Mammary epithelial cell (primary cell): ENCODE results near the gene NLRP14.

Experiments
- CTCF ChIP-seq, 2 donors: IDR thresholded peaks in 1 of 2; conservative IDR thresholded peaks in 1 of 2; 2 replicates each; pipeline ENCODE4 v1.5.1; 2011 to 2012; ENCODE audit warnings: inconsistent platforms in 2 of 2, low read length in 2 of 2, mild to moderate bottlenecking in 2 of 2, control low read depth in 1 of 2, low read depth in 1 of 2; ENCODE audit not compliant: insufficient read depth in 1 of 2; ENCODE audit errors: extremely low read depth in 1 of 2
- EZH2 ChIP-seq: IDR thresholded peaks from 2 replicates; pipeline ENCODE4 v1.6.1; 2012; ENCODE audit warnings: low read length, inconsistent platforms, borderline replicate concordance

GRCh38 chr11:7050191-7050590 lies 29.9 kb downstream of the NLRP14 start:
- TF ChIP-seq EZH2 (no peak), CTCF (conservative IDR thresholded peaks at IDR 0.05 in 1 of 2, IDR thresholded peaks at IDR 0.05 in 1 of 2; ENCODE audit: extremely low read depth in 1 of 2, insufficient read depth in 1 of 2, low read depth in 1 of 2, low read length in 2 of 2) (no peak)
